Rectal smooth muscle tissue (tissue), 1 donor: ENCODE measurements around the gene FN3K.

Experiments used
- H3K27ac ChIP-seq: one replicate; pipeline ENCODE4 v1.7.0; 2013; ENCODE audit warnings: low read depth, low read length, inconsistent platforms
- H3K27me3 ChIP-seq: one replicate; pipeline ENCODE4 v1.7.0; 2013; ENCODE audit warnings: low read length; ENCODE audit not compliant: control insufficient read depth, insufficient read depth
- H3K36me3 ChIP-seq: one replicate; pipeline ENCODE4 v1.7.0; 2013; ENCODE audit warnings: low read length; ENCODE audit not compliant: control insufficient read depth, insufficient read depth
- H3K4me1 ChIP-seq: one replicate; pipeline ENCODE4 v1.7.0; 2013; ENCODE audit warnings: low read length; ENCODE audit not compliant: control insufficient read depth, insufficient read depth
- H3K4me3 ChIP-seq: one replicate; pipeline ENCODE4 v1.7.0; 2013; ENCODE audit warnings: low read length
- H3K9ac ChIP-seq: one replicate; pipeline ENCODE4 v1.7.0; 2013; ENCODE audit warnings: low read length

Gene FN3K

DNA sequence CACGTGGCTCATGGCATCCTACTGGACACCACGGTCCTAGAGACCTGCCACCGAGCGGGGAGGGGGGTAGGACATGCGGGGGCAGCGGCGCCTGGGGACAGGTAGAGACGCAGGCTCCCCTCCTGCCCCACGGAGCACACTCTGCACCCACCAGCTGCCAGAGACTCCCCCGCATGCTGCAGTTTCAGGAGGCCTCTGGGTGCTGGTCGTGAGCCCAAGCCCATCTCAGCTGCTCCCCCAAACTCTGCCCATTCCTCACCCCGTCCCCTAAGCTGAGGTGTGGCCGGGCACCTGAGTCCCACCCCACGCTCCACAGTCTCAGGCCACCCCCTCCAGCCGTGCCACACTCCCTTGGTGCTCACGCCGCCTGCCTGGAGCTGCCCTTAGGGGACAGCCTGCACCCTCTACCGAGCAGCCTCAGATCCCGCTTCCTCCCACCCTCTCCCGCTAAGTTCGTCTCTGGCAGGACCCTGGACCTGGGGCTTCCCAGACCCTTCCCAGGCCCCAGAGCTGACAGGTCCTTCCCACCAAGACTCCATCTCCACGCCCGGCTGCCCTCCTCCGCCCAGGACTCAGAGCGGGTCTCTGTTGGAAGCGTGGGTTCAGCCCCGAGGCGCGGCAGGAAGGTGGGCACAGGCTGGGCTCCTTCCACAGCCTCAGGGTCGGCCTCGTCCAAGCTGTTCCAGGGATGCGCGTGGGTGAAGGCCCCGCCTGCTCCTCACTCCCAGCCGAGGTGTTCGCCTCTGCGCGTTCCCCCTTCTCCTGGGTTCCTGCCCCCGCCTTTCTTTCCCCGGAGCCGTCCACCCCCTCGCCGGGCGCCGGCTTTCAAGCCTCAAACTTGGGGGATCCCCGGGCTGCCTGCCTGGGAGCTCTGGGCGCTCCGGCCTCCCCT is 38.3 kb upstream of the FN3K start:
- no peaks in the 10 kb centered on the region for H3K36me3 ChIP-seq
- peaks cover 7% of the 10 kb centered on the region for H3K4me1 ChIP-seq
- no peak overlapping the region for H3K27ac ChIP-seq
- no peaks in the 10 kb centered on the region for H3K27me3 ChIP-seq
- no peak overlapping the region for H3K9ac ChIP-seq
- H3K4me3 ChIP-seq: peak overlapping the region; percentile 58

DNA sequence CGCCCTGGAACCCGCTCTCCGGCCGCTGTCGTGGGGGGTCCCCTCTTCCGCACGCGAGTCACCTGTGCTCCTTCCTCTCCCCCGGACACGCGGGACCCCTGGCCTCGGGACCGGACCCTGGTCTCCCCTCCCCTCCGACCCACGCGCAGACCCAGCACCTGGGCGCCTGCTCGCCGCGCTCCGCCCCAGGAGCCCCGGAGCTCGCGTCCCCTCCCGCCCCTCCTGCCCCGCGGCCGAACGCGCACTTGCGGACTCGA is 37.7 kb upstream of the FN3K start:
- peak overlapping the region; percentile 58 for H3K4me3 ChIP-seq
- H3K27me3 ChIP-seq: no peaks in the 10 kb centered on the region
- H3K27ac ChIP-seq: no peak overlapping the region
- H3K9ac ChIP-seq: no peak overlapping the region
- no peaks in the 10 kb centered on the region for H3K36me3 ChIP-seq
- peaks cover 7% of the 10 kb centered on the region for H3K4me1 ChIP-seq

DNA sequence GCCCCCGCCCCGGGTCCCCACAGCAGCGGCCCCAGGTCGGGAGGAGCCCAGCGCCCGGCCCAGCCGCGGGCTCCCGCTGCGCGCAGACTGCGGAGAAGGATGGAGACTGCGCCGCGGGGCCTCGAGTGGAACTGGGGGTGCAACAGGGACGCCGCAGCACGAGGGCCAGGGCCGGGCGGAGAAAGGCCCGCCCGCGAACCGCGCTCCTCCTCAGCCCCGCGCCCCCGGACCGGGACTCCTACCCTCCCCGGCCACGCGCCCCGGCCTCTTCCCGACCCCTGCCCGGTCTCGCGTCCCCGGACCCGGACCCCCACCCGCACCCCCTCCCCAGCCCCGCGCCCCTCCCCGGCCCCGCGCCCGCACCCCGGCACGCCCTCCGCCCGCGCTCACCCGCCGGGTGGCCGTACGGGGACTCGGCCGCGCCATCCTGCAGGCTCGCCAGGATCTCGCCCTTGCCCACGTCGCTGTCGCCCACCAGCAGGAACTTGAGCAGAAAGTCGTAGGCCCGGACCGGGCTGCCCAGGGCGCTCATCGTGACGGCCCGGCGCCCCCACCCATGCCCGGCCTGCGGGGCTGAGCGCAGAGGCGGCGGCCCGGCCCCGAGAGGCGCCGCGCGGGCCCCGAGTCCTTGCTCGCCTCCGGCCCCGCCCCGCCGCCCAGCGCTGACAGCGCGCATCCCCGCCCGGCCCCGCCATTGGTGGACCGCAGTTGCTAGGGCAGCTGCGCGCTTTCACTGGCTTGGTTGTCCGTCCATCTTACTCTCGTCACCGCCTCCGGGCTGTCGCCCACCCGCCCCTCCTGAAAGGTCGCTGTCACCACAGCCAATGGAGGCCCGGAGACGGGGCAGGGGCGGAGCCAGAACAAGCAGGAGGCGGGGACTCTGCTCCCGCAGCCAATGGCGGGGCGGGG is 37.1 kb upstream of the FN3K start, which contains the start of gene RAB40B:
TSS of gene RAB40B (minus strand) at position 634 of the 909 bp plus-strand sequence. CDS start at position 532, 102 bp downstream.
- H3K27ac ChIP-seq: peak within 1 kb of the TSS; percentile 43
- H3K9ac ChIP-seq: no peak within 1 kb of the TSS
- H3K36me3 ChIP-seq: no peaks in the 10 kb centered on the region

DNA sequence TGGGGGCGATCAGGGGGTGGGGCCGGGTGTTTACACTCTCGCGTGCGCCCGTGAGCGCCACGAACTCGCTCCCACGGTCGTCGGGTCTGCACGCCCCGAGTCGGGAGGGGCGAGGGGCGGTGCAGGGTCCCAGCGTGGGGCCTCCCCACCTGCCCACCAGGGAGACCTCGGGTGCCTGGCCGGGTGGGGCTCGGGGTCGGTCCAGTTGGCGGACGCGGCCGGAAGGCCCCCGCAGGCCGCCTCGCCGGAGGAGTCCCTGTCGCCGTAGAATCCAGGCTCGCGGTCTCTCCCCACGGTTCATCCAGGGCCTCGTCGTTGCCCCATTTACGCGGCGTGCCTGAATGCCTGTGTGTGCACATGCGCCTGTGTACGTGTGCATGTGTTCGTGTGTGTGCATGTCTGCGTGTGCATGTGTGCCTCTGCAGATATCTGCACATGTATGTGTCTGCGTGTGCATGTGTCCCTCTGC is 36.4 kb upstream of the FN3K start:
- Histone ChIP-seq H3K4me1 (peaks cover 7% of the 10 kb centered on the region), H3K27ac (peak overlapping the region; percentile 25), H3K4me3 (peak overlapping the region; percentile 78), H3K9ac (no peak overlapping the region), H3K36me3 (no peaks in the 10 kb centered on the region), H3K27me3 (no peaks in the 10 kb centered on the region)

More for the DNA sequence above, 37.1 kb upstream of the FN3K start, which contains the start of gene RAB40B:
- H3K27me3 ChIP-seq: no peaks in the 10 kb centered on the region
- H3K4me1 ChIP-seq: peaks cover 7% of the 10 kb centered on the region
- peak within 1 kb of the TSS; percentile 78 for H3K4me3 ChIP-seq

DNA sequence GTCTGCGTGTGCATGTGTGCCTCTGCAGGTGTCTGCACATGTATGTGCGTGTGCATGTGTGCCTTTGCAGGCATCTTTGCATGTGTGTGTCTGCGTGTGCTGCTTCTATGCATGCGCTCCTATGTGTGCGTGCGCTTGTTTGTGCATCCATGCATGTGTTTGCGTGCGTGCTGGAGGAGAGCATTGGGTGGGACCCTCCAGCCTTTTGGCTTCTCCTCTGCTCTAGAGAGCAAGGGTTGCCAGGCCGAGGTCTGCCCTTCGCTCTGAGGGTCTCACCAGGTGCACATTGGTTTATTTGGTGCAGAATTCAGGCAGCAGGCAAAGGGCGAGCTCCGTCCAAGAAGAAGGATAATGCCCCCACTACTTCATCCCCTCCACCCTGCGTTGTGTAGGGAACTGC is 35.9 kb upstream of the FN3K start:
- Histone ChIP-seq H3K27ac (no peak overlapping the region), H3K9ac (no peak overlapping the region), H3K4me3 (peak overlapping the region; percentile 78)

DNA sequence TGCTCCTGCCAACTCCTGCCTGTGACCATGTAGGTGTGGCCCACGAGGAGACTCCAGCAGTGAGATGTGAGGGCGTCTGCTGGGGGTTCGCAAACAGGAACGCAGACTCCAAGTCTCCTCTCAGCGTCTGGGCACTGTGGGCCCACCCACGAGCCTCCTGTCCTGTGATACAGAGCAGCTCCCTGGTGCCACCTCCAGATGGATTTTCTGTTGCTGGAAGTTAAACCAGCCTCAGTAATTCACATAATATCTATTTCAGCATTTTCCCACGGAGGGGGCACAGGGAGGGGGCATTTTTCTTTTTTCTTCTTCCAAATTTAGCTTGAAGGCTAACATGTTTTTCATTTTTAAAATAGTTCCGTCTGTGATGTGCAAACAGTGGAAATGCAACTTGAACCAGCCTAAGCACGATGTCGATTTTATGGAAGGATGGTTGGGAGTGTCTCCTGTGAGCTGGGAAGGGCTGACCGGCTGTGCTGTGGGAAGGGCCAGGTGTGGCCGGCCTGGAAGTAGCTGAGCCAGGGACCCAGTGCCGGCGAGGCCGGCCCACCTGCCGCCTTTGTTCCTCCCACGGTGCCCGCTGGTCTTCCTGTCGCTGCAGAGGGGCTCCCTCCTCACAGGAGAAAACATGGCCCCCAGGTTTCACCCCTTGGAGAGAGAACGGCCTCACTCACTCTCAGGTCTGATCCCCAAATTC is 33.0 kb upstream of the FN3K start:
- Histone ChIP-seq H3K4me1 (peaks cover under 1% of the 10 kb centered on the region), H3K27ac (no peak overlapping the region), H3K36me3 (no peaks in the 10 kb centered on the region), H3K4me3 (peak overlapping the region; percentile 4), H3K9ac (no peak overlapping the region), H3K27me3 (no peaks in the 10 kb centered on the region)

More for the DNA sequence above, 35.9 kb upstream of the FN3K start:
- H3K27me3 ChIP-seq: no peaks in the 10 kb centered on the region
- no peaks in the 10 kb centered on the region for H3K36me3 ChIP-seq
- peaks cover 7% of the 10 kb centered on the region for H3K4me1 ChIP-seq

DNA sequence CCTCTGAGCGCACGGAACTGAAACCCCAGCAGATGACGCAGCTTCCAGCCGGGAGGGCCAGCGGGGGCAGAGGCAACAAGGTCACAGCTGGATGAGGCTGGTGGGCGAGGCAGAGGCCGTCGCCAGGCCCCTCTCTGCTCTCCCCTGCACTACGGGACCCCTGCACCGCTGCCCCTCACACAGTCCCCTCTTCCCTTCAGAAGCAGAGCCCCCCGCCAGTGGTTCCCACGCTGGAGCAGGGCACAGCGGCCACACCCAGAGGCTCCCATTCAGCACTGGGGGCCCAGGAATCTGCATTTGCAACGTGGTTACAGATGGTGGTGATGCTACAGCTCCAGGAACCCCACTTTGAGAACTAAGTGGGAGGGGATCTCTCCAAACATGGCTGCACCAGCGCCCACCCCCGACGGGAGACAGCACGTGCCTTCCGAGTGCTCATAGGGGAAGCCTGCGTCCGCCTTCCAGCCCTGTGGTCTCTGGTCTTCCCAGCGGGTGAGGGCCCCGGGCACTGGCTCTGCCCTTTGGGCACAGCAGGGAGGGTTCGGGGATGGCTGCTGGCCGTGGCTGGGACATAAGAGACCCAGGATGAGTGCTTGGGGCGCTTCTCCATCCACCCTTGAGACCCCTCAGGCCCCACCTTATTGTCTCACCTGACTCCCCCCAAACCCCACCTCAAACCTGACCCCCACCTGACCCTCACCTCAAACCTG is 32.2 kb upstream of the FN3K start:
- H3K4me1 ChIP-seq: peaks cover 2% of the 10 kb centered on the region
- H3K27me3 ChIP-seq: no peaks in the 10 kb centered on the region
- peak overlapping the region; percentile 4 for H3K4me3 ChIP-seq
- H3K27ac ChIP-seq: no peak overlapping the region
- no peak overlapping the region for H3K9ac ChIP-seq
- H3K36me3 ChIP-seq: no peaks in the 10 kb centered on the region

DNA sequence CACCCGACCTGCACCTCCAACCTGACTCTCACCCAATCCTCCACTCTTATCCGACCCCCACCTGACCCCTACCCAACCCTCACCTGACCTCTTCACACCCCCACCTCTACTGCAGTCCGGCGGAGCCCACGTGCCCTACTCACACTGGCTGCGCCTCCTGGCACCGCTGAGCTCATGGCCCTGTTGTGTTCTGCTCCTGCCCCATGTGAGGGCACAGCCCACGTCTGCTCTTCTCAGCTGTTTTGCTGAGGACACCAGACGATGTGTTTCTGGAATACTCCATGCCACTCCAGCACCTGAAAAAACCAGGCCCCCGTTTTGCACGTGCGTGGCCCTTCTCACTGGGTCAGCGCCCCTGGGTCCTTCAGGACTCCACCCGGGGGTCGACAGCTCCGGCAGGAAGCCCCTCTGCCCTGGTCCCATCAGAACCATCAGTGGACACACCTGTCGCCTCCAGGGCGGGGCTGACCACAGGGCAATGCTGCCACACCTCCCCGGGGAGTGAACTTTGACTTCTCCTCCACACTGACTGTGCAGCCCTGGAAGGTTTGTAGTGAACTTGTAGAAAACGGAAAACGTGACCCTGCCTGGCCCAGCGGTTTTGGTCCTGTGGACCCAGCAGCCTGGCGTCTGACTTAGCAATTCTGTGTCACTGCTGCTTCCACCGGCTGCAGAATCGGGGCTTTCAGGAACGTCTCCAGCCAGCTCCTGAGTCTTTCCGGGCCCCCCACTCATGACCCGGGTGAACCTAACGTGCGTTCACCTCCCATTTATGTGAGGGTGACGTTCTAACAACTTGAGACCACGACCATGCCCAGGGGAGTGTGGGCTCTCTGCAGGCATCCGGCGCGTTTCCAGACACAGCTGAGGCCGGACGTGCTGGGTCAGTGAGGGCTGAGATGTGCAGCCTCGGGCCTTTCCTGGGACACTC is 31.2 kb upstream of the FN3K start:
- Histone ChIP-seq H3K9ac (no peak overlapping the region), H3K36me3 (no peaks in the 10 kb centered on the region), H3K27ac (no peak overlapping the region), H3K27me3 (no peaks in the 10 kb centered on the region), H3K4me1 (peaks cover 2% of the 10 kb centered on the region), H3K4me3 (peak overlapping the region; percentile 19)

DNA sequence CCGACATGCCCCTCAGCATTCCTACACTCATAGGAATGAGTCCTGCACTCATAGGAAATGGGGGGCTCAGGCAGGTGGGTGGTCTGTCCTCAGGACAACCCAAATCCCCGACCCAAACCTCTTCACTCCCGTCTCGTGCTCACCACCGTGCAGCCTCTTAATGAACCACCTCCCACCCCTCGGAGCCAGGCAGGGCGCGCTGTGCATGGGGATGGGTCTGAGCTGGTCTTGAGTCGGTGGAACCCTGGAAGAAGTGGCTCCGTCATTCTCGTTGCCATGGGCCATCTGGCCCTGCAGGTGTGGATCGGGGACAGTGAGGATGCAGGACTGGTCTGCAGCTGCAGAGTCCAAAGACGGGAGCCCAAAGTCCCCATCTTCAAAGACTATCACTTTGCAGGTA is 30.5 kb upstream of the FN3K start:
- no peak overlapping the region for H3K27ac ChIP-seq
- H3K9ac ChIP-seq: no peak overlapping the region
- no peaks in the 10 kb centered on the region for H3K36me3 ChIP-seq
- peaks cover 2% of the 10 kb centered on the region for H3K4me1 ChIP-seq
- no peak overlapping the region for H3K4me3 ChIP-seq
- H3K27me3 ChIP-seq: no peaks in the 10 kb centered on the region

DNA sequence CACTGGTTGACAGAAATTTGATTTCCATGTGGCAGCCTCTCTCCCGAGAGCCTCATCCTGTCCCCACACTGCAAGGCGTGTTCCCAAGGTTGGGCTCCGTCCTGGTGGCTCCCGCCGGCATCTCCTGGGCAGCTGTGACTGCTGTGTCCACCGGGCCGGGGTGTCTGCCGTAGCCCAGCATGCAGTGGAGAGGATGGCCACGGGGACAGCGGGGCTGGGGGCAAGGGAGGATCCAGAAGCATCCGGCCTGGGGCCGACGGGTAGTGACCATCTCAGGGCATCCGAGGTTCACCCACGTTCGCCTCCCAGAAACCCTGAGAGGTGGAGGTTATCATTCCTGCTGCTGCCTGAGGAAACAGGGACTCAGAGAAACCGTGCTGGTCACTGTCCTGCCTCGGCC is 29.7 kb upstream of the FN3K start:
- Histone ChIP-seq H3K27ac (no peak overlapping the region), H3K9ac (no peak overlapping the region), H3K4me3 (no peak overlapping the region), H3K27me3 (no peaks in the 10 kb centered on the region), H3K4me1 (peaks cover 2% of the 10 kb centered on the region), H3K36me3 (no peaks in the 10 kb centered on the region)
